ENCODE results near the gene TSPAN14.
"Not testable (repeated sequence)": the region's sequence is repeated elsewhere in the genome, so short reads cannot be mapped to it uniquely, and the experiment has no call there.

TSPAN14 gene

DNA sequence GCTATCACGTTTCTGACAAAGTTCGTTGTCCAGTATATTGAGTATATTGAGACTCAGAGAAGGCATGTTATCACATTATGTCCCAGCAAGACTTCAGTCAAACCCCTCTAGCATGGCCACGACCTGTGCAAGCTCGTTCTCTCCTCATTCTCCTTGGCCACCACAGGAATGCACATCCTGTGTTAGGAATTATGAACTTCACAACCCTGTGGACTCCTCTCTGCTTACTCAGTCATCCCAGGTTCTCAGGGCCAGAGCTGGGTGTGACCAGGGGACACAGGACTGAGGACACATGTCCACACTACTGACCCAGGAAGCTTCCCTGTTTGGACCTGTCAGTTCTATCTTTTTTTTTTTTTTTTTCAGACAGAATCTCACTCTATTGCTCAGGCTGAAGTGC is 87.9 kb downstream of the TSPAN14 start:
- no peak for DNase-seq (ENCODE audit: low spot score)

DNA sequence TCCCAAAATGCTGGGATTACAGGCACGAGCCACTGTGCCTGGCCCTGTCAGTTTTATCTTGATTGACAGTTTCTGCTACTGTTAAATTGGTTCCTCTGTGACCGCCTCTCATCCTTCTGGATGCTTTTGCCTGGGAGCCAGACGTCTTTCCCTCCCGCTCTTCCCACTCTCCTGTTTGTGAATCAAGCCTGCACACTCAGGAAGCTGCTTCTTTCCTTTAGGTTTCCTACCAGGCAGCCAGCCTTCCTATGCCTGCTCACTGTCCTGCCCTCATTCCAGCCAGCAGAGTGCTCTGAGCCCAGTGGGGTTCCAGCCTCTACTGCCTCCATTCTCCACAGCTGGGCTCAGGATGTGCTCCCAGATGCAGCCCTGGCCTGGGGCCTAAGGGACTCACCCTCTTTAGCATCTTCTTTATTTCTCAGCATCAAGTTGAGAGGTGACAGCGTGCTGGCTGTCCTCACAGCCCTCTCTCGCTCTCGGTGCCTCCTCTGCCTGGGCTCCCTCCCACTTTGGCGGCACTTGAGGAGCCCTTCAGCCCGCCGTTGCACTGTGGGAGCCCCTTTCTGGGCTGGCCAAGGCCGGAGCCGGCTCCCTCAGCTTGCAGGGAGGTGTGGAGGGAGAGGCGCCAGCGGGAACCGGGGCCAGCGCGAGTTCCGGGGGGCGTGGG is 88.7 kb downstream of the TSPAN14 start:
- DNase-seq (ENCODE audit: low spot score) = no peak

DNA sequence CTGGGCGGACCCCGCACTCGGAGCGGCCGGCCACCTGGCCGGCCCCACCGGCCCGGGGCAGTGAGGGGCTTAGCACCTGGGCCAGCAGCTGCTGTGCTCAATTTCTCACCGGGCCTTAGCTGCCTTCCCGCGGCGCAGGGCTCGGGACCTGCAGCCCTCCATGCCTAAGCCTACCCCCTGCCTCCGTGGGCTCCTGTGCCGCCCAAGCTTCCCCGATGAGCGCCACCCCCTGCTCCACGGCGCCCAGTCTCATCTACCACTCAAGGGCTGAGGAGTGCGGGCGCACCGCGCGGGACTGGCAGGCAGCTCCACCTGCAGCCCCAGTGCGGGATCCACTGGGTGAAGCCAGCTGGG is 89.2 kb downstream of the TSPAN14 start:
- DNase-seq (ENCODE audit: low spot score) = not testable (repeated sequence)

DNA sequence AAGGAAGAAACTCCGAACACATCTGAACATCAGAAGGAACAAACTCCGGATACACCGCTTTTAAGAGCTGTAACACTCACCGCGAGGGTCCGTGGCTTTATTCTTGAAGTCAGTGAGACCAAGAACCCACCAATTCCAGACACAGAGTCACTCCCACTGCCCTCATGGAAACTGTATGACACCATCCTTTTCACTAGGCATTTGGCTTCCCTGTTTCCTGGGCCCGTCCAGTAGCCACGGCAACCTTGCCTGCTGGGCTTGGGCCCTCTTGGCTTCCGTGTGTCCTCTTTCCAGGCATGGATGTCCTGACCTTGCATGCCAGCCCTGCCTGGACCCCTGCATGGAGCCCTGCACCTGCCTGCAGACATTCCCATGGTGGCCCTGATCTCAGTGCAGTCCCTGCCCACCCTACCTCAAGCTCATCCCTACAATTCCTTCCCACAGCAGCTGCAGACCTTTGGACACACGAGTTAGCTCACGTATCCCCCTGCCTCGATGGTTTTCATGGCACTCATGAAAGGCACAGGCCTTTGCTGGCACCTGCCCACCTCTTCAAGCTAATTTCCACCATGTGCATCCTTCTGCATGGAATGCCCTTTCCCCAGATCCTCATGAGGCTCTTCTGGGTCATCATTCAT is 90.3 kb downstream of the TSPAN14 start:
- DNase-seq (ENCODE audit: low spot score) = no peak

DNA sequence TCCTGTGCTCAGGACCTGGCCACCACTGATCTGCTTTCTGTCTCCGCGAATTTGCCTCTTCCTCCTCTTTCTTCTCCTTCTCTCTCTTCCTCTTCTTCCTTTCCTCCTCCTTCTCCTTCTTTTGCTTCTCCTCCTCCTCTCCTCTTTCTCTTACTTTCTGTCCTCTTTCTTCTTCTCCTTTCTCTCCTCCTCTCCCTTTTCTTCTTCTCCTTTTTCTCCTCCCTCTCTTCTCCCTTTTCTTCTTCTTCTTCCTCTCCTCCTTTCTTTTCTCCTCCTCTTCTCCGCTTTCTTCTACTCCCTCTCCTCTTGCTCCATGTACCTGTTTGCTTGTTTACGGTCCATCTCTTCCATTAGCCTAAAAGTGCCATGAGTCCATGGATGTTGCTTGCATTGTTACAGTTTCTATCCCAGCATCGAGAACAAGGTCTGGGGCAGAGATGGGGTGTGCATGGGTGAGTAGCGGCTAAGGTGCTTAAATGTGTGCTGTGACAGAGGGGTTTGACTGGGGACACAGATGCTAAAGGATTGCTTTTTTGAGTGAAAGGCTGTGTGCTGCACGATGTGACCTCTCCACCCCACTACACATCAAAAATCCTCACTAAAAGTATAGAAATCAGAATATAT is 91.3 kb downstream of the TSPAN14 start:
- DNase-seq (ENCODE audit: low spot score) = no peak

DNA sequence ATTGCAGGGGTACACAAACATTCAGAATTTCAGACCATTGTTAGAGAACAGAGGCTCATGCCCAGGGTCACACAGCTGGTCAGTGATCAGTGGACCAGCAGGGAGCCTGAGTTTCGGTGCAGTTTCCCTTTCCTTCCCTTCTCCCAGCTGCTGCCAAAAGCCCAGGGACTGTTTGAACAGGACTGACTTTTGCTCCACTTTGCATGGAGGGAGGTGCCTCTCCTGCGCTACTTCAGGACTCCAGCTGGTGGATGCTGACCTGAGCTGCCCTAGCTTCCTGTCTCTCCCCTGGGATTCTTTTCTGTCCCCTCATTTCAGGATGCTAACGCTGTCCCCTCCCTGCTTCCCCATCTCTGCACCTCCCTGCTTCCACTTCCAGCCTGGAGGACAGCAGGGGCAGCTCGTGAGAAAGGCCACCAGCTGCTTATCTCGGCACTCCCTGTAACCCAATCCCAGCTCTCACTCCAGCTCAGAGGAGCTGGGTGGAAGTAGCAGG is 98.1 kb downstream of the TSPAN14 start:
- DNase-seq (ENCODE audit: low spot score) = no peak

DNA sequence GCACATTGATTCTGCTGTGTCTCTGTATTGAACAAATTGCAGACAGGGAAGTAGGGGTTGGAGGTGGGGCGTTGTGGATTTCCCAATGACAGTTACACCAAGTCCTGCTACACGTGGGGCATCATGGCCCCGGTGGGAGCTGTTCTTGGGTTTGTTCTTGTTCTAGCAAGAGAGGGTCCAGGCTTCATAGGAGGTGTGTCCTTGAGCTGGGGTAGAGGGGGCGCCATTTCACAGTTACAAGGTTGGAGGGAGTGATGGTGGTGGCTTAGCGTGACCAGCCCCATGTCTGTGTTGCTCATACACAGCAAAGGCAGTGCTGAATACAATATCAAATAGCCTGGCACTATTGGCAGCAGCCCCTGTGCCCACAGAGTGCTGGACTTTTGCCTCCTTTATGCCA is 99.3 kb downstream of the TSPAN14 start:
- DNase-seq (ENCODE audit: low spot score) = no peak

DNA sequence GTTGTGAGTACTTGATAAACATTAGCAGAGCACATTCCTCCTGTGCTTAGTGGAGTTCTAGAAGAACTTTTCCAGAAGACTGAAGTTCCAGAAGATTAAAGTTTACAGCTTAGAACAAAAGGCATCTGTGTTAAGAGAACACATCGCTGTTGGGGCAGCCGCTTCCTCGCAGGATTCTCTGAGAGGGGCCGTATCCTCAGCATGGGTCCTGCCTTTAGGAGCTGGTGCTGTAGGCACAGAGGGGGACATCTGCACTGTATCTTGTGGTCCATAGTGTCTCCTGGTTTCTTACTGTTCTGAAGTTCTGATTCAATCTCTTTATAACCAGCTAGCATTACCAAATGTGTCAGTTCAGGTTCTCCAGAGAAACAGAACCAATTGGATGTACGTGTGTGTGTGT is 99.9 kb downstream of the TSPAN14 start:
- DNase-seq (ENCODE audit: low spot score) = no peak

DNA sequence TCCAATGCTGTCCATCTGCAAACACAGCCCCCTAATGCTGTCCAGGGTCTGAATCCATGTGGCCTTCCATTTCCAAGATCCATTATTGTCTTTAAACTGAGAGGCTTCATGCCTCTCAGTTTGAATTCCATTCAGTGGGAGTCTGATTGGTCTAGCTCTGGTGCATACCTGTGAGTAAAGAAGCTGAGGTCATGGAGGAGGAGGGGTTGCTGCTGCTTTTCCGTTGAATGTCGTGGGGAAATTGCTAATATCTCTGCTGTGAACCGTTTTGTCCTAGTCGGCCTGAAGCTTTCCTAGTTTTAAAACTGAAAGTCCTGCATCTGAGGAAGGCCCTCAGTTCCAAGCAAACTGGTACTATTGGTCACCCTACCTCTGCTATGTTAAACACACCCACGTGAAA is 101.3 kb downstream of the TSPAN14 start:
- DNase-seq (ENCODE audit: low spot score) = no peak

DNA sequence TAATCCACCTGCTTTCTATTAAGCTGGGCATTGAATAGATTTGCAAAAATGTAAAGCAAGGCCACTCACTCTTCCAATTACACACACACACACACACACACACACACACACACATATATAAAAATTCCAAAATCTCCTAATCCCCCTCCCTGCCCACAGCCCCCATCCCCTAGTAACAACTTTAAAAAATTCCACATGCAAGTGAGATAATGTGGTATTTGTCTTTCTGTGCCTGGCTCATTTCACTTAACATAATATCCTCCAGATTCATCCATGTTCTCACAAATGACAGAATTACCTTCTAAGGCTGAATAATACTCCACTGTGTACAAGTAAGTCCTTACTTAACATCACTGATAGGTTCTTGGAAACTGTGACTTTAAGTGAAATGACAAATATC is 107.8 kb downstream of the TSPAN14 start:
- DNase-seq (ENCODE audit: low spot score) = no peak

DNA sequence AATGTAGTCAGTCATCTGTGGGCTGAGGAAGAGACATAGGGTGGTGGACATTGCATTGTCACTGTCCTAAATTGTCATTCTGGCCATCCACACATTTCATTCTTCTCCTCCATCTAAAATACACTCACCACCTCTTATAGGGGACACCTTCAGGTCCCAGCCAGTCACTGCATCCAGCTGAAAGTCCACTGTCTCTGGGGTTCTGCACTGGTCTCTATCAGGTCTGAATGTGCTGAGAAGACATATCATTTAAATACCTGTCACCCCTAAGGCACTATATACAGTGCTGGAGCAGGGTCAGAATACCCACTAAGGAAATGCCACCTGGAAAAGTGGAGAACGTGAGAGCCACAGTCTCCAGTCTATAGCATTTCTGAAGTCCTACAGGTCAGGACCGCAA is 113.2 kb downstream of the TSPAN14 start:
- no peak for DNase-seq (ENCODE audit: low spot score)

DNA sequence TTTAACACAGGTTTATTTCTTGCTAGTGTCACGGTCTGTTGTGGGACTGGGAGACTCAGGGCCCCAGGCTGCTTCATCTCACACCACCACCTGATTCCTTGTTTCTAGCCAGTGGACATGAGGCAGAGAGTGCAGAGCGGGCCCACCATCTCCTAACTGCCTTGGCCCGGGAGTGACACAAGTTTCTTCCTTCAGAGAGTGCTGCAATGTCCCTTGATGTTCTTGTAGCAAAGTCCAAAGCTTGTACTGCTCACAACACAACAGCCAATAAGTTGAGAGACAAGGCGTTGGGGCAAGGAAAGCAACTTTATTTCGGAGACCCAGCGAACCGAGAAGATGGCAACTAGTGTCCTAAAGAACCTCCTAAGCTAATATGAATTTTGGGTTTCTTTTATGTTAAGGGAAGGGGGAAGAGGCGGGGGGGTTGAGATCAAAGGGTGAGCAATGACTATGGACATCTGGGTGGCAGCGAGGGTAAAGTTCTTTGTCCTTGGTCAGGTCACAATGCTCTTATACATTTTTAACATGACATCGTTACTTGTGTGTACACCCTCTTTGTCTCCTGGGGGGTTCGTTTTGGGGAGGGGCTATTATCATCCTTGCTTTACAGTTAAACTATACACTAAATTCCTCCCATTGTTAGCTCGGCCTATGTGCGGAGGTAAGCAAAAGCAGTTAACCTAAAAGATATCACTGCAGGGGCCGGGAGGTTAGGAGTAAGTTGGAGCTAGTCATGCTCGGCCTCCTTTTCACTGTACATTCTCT is 115.2 kb downstream of the TSPAN14 start:
- DNase-seq (ENCODE audit: low spot score) = no peak

DNA sequence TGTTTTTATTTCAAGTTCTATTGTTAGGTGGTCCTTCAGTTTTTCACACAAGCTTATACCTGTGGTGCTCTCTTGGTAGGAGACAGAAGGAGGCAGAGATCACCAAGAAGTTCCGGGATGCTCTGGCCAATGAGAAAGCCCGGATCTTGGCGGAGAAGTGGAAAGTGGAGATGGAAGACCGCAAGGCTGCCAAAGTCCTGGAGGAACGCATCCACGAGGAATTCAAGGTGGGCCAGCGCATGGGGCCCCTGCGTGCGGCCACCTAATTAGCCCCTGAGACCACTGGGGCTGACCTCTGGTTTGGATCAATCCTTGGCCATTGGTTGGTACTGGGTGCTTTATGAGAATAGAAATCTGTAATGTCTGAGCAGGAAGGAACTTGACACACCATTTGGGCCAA is 117.2 kb downstream of the TSPAN14 start:
- no peak for DNase-seq (ENCODE audit: low spot score)

DNA sequence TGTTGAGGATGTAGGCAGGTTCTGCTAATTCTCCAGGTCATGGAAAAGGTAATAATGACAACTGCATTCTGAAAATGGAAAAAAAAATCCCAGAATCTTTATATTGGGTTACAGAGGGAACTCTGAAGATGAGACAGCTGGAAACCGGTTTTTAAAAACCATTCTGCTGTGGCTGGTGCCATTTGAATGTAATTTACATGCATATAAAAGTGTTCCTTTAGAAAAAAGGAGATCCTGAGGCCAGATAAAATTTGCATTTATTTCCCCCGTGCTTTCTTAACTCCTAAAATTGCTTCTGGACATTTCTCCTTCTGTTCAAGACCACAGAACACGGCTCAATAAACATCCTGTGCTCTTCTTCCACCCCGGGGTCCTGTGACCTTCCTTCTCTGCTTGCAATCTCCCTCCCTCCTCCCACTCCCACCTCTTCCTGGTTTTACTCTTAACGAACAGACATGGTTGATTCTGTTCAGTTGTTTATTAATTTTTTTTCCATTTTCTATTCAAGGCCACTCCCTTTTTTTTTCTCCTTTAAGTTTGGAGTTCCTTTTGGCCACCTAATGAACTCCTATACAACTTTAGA is 125.2 kb downstream of the TSPAN14 start:
- DNase-seq (ENCODE audit: low spot score) = no peak

DNA sequence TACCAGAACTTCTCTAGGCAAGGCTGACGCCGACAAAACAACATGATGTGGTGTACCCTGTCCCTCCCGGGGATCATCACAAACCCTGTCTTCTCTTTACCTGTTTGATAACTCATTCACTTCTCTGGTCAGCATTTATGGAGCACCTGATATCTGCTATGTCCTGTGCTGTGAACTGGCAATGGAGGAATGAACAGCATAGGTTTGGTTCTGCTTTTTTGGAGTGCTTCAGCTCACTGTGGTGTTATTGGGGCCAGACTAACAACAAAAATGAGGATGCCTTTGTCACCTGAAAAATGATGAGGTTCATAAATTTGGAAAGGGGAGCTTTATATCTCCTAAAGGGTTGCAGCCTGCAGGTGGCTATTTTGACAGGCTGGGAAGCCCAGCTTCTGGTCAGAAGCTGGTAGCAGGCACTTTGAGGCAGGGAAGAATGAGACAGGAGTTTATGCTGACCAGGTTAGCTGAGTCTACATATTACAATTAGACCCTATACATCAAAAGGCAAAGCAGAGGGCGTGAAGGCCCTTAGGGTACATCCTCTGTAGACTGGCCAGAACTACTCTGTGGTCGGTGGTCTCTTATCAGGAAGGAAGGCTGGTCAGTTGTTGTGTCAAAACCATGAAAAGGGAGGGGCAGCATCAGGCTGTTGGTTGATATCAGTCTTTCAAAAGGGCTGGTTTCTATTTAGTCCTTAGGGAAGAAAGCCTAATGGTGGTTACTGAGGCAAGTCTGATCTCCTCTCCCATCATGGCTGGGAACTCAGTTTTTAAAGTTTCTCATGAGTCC is 125.9 kb downstream of the TSPAN14 start:
- DNase-seq (ENCODE audit: low spot score) = no peak

DNA sequence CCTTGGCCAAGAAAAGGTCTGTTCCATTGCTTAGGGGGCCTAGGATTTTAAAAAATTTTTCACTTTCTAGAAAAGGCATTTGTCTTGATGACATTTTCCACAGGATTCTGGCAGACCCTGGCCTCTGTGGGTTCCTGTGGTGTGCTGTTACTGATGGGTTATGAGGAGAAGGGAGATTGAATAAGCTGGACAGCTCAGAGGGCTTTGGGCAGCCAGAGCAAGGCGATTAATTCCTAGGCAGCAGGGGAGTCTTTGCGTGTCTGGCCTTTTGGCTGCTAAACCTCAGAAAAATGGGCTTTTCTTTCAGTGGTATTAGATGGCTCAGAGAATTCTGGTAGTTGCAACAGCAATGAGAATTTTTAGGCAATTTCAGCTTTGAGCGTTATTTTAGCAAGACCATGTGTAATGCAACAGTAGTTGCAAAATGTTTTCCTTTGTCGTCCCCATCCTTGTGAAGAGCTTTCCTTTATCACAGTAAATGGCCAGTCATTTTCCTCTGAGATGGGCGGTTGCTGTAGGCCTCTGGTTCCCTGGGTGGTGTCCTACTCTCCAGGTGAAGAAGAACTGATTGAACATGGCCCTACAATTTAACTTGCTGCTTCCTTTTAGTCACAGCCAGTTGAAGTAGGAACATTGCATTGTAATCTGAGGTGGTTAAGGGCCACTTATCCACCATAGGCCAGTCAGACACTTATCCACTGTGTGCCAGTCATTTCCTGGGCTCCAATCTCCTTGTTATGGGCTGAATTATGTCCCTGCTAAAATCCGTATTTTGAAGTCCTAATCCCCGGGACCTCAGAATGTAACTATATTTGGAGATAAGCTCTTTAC is 126.7 kb downstream of the TSPAN14 start:
- no peak for DNase-seq (ENCODE audit: low spot score)

DNA sequence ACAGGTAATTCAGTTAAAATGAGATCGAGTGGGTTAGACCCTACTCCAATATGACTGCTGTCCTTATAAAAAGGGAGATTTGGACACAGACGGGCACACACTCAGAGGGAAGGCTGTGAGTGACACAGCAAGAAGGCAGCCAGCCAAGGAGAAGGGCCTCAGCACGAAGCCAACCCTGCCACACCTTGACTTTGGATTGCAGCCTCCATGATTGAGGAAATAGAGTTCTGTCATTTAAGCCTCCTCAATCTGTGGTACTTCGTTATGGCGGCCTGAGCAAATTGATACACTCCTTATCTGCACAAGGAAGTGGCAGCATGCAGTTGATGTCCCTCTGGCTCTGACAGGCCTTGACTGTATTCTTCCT is 127.3 kb downstream of the TSPAN14 start:
- DNase-seq (ENCODE audit: low spot score) = no peak

DNA sequence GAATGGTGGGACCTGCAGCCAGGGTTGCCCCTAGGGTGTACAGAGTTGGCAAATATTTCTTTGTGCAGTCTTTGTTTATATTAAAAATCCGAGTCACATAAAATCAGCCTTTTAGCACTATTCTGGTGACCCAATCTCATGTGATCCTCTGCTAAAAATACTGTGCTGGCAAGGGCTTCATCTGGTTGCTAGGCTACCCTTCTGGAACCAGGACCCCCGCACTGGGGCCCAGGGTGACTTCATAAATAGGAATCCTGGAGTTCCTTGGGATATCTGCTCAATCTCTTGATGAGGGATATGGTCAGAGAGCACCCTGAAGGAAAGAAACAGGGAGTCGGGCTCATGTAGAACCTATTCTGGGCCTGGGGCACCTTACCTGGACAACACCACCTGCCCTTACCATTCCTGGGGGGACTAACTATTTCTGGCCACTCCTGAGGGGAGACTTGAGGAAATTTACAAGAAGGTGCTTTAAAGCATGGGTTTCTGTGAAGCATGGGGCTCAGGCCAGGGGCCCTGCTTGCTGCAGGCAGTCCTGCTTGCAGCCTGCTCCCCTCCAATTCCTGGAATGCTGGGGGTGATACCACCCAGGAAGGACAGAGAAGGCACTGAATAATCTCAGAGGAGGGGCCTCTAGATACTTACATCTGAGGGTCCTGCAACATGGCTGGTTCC is 128.3 kb downstream of the TSPAN14 start:
- no peak for DNase-seq (ENCODE audit: low spot score)

Data from AG08396 (cell line).